ENCODE measurements around the gene VAV2.

VAV2 gene

DNA sequence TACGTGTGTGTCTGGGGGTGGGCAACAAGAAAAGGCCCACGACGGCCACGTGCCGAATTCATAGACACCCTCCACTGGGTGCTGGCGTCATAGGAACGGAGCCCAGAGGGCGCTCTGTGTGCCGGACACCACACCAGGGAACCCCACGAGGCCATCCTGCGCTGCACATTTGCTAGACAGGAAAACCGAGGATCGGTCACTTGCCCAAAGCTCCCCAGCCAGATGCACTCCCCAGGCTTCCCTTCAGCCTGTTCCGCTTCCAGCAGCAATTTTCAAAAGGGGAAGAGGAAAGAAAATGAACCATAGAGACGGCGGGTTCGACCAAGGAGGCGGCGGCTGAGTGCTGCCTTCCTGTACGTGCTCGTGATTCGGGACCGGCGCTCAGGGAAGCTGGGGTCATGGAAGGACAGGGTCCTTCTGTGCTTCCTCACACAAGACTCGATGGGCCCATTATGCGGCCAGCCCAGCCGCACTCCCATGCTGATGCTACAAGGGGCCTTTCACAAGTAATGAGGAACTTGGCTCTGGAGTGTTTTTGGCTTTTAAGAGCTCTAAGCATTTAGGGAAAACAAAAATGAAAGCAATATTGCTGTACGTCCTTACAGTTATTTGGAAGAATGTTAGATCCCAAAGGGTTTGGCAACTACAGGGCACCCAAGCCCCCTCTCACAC, 129.4 kb downstream of the VAV2 start:
- H3K4me3 ChIP-seq (ENCODE audit: low read depth, low read length), result no peak overlapping the region

DNA sequence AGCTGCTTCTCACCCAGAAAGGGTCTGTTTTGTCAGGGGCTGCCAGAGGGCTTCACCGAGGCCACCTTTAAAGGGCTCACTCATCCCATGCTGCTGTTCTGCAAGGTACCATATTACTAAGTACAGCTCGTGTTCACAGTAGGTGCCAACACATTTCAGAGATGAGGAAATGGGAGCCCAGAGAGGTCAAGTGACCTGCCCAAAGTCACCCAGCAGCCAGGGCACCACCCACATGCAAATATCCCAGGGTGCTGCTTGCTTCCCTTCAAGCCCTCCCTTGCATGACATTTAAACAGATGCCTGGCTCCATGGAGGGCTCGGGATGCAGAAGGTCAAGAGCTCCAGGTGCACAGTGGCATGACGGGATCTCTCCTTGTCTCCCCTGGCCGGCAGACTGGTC, 130.4 kb downstream of the VAV2 start:
- no peak overlapping the region for H3K4me3 ChIP-seq (ENCODE audit: low read depth, low read length)

DNA sequence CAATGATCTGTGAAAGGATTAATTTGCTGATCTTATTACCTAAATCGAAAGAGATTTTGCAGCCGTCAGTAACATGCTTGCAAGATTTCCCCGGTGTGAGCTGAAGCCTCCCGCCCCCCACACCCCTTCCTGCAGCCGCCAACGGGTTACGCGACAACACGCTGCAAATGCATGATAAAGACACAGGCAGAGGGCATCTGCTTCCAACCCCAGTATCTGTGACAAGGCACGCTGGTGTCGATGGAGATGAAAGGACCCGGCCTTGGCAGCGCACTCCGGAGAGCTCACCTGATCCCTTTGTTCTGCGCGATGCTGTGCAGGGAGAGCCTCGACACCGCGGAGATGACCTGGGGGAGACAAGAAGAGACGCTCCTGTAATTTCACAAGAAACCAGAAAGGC, 131.0 kb downstream of the VAV2 start:
- no peak overlapping the region for H3K4me3 ChIP-seq (ENCODE audit: low read depth, low read length)

DNA sequence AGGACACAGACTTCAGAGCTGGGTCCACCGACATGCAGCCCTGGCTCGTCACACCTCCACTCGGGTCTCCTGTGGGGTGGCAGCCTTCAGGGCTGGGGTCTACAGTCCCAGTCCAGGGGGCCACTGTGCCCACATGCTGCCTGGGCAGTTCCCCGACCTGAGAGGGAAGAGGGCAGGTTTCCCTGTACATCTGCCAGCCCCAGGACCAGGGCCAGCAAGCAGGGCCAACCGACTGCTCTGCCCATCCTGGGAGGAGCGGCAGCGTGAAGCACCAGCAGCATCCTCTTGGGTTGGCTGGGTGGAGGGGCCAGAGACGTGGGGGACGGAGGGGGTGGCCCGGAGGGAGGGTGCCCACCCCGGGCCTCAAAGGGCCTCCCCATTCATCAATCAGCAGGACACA, 133.4 kb downstream of the VAV2 start:
- no peak overlapping the region for H3K4me3 ChIP-seq (ENCODE audit: low read depth, low read length)

DNA sequence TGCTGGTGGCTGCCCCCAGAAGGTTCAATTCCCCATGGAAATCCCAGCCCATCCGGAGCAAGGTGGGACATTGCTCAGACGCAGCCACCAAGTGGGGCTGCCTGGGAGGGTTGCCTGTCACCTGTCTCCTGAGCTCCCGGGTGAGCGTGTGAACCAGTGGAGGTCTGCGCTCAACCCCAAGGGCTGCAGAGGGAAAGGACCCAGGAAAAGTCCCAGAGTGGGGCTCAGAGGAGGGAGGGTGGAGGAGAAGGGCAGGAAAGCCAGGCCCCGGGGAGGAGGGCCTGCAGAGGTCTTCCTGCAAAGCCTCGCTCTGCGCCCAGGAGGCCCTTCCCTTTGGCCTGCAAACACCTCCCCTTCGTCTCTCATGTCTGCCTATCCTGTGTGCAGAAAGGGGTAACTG, 134.5 kb downstream of the VAV2 start:
- no peak overlapping the region for H3K4me3 ChIP-seq (ENCODE audit: low read depth, low read length)

DNA sequence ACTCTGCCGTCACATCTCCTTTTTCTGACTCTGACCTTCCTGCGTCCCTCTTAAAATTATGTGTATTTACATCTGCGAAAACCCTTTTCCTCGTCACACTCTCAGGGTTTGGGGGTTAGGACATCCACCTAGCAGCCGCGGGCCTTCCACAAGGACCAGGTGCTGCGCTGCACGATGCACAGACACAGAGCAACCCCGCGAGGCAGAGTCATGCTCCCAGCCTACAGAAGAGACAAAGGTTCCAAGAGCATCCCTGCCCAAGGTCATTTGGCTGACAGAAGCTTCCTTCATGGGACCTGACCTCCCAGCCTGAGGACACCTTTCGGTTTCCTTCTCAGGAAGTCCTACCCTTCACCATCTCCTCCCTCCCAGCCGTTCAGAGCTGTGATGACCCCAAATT, 135.3 kb downstream of the VAV2 start:
- H3K4me3 ChIP-seq (ENCODE audit: low read depth, low read length), result no peak overlapping the region

DNA sequence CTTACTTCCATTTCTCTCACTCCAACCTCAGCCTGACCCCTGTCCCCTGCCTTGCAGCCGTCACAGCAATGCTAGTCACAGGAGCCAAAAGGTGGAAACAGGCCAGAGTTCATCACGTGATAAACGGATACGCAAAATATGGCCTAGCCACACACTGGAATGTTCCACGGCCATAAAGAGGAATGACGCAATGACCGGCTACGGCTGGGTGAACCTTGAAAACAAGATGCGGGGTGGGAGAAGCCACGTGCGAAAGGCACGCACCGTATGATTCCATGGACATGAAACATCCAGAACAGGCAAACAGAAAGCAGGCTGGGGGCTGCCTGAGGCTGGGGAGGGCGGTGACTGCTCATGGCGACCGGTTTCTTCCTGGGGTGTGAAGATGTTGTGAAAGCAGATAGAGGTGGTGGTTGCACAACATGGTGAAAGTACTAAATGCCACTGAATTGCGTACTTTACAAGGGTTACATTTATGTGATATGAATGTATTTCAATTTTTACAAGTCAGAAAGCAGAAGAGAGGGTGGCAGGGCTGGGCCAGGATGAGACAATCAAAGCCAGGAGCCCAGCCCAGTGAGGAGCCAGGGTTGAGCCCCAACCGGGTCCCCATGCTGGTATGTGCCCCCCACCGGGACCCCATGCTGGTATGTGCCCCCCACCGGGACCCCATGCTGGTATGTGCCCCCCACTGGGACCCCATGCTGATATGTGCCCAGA, 136.2 kb downstream of the VAV2 start:
- no peak overlapping the region for H3K4me3 ChIP-seq (ENCODE audit: low read depth, low read length)

DNA sequence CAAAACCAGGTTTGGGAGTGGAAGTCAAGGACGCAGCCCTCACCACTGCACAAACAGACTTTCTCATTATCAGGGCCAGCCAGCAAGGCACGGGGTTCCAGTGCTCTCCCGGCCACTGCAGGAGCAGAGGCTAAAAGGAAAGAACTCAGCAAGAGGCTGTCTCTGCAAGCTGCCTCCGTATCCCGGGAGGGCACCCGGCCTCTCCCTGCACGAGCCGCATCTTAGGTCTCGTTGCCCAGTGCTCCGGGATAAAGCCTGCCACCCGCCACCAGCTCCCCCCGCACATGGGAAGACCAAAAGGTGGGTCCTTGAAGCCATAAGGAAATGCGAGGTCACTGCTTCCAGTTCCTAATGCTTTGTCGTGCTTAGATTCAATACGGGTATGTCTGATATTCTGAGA, 136.8 kb downstream of the VAV2 start:
- no peak overlapping the region for H3K4me3 ChIP-seq (ENCODE audit: low read depth, low read length)

DNA sequence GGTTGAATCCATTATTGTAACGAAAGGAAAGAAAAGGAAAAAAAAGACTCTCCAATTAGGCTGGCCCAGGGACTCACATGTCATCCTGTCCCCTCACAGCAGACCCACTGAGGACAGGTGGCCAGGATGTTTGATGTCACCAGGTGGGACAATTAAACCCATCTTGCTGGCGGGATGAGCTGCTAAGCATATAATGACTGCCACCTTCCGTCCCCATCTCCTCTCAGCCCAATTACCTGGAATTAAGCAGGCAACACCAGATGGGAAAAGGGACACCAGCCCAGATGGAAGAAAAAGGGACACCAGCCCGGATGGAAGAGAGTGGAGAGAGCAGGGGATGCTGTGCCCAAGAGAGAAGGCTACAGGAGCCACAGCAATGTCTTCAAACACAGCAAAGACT, 137.4 kb downstream of the VAV2 start:
- no peak overlapping the region for H3K4me3 ChIP-seq (ENCODE audit: low read depth, low read length)

DNA sequence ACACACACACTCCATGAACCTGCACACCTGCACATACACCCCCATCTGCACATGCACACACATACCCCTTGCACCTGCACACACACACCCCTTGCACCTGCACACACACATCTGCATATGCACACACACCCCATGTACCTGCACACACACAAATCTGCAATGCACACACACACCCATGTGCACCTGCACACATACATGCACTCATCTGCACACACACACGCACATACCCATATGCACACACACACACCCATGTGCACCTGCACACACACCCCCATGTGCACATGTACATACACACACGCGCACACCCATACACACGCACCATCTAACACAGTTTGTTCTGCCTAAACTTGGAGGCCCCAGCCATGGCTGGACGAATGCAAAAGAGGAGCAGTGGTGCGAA, 138.1 kb downstream of the VAV2 start:
- no peak overlapping the region for H3K4me3 ChIP-seq (ENCODE audit: low read depth, low read length)

DNA sequence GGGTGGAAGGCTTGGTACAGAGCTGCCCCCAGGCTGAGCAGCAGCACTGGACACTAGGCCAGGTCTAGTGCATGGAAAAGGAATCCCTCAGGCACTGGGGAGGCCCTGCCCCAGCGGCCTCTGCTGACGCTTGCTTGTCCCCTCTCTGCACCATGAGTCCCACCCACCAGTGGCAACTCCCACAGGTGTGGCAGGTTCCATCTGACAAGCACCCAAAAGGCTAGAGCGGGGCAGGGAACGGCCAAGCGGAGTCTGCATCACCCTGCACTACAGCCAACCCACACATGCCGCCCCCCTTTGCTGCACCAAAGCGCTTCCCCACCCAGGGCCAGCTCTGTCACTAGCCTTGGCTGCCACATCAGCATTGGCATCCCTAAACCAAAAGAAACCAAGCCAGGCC, 138.8 kb downstream of the VAV2 start:
- H3K4me3 ChIP-seq (ENCODE audit: low read depth, low read length), result no peak overlapping the region

DNA sequence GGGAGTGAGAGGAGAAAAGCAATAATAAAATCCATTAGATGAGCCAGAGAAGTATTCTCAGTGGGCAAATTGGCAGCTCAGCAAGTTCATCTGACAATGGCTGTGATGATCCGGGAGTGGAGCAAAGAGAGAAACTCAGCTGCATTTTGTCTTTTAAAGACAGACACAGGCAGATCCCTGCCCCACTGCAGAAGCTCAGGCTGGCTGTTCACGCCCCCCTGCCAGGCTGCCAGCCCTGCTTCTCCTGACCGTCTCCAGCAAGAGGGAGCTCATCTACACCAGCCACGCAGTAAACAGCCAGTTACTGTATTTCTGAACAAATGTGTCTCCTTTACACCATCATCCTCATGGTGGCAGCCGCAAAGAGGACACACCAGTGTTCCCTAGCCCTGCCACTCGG, 139.7 kb downstream of the VAV2 start:
- H3K4me3 ChIP-seq (ENCODE audit: low read depth, low read length), result no peak overlapping the region

DNA sequence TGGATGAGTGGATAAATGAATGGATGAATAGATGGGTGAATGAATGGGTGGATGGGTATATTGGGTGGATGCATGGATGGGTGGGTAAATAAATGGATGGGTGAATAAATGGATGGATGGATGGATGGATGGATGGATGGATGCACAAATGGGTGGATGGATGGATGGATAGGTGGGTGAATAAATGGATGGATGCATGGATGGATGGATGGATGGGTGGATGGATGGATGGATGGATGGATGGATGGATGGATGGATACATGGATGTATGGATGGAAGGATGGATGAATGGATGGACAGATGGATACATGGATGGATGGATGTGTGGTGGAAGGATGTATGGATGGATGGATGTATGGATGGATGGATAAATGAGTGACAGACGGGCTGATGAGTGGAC, 140.4 kb downstream of the VAV2 start:
- H3K4me3 ChIP-seq (ENCODE audit: low read depth, low read length), result no peak overlapping the region

DNA sequence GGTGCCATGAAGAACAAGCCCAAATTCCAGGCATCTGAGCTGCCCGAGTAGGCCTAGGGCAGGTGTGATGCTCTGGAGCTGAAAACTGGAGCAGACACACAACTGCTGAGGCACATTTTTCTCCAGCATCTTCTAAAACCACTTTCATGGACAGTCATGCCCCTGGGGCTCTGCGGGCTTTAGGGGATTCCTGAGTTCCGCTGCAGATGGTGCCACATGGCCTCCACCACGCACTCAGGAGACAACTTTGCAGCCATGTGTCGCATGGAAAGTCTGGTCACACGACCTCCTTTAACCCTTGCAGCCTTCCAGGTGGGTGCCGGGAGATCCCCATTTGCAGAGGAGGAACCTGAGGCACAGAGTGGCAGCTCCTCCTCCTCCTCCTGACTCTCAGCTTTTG, 141.2 kb downstream of the VAV2 start:
- no peak overlapping the region for H3K4me3 ChIP-seq (ENCODE audit: low read depth, low read length)

DNA sequence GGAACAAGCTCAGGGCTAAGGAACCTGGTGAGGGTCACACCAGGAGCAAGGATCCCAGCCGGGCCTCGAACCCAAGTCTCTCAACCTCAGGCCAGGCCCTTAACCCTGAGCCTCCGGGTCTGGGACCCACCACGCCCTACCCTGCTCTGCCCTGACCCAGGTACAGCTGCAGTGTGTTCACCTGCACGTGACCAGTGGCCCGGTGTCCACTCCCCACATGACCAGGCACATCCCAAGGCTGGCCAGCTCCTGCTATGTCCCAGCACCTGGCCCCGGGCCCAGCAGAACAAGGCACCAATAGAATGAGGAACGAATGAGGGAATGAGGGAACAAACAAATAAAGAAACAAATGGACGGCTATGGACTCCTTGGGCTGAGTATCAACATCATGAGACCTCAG, 142.0 kb downstream of the VAV2 start:
- H3K4me3 ChIP-seq (ENCODE audit: low read depth, low read length), result no peak overlapping the region

DNA sequence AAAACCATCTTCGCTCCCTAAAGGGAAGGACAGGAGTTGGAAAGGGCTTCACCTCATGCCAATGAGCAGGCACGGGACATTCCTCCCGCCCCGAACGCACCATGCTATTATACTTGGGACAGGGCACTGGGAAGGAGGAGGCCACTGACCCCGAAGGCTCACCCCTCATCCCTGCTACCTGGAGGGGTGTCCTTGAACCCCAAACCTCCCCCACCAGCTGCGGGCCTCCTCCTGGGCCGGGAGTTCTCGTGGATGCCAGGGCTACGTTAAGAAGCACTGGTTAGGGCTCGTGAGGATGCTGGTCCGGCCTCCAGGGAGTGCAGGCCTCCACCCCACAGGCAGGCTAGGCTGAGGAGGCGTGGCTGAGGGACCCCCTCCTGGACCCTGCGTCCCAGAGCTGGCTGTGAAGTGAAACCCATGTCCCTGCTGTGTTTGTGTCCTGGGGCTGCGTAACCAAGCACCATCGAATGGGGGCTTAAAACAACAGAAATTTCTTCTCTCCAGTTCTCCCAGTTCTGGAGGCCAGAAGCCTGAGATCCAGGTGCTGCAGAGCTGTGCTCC, 142.9 kb downstream of the VAV2 start:
- no peak overlapping the region for H3K4me3 ChIP-seq (ENCODE audit: low read depth, low read length)

DNA sequence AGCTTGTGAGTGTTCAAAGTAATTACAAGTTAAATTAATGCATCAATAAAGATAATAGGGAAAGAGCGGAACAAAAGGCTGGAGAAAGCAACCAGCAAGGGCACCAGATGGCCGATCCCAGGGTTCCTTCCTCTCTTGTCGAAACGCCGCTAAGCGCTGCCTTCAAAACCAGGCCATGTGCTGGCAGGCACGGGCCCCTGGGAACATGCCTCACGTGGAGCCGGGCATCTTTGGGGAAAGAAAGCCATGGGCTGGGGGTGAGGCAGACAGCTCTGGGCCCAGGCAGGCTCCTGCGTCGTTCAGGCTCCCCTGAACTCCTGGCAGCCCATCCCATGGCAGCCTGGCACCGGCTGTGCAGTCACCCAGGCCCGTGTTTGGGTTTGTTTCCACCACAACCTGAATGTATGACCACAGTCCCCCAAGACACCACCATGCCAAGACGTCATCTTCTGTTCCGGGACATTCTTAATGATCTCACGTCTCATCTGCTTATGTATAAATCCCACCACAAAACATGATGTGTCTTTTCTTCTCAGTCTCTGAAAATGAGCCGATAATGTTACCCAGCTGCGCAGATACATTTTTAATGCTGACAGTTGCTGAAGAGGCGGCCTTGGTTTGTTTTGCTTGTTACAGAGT, 143.5 kb downstream of the VAV2 start:
- H3K4me3 ChIP-seq (ENCODE audit: low read depth, low read length), result no peak overlapping the region

DNA sequence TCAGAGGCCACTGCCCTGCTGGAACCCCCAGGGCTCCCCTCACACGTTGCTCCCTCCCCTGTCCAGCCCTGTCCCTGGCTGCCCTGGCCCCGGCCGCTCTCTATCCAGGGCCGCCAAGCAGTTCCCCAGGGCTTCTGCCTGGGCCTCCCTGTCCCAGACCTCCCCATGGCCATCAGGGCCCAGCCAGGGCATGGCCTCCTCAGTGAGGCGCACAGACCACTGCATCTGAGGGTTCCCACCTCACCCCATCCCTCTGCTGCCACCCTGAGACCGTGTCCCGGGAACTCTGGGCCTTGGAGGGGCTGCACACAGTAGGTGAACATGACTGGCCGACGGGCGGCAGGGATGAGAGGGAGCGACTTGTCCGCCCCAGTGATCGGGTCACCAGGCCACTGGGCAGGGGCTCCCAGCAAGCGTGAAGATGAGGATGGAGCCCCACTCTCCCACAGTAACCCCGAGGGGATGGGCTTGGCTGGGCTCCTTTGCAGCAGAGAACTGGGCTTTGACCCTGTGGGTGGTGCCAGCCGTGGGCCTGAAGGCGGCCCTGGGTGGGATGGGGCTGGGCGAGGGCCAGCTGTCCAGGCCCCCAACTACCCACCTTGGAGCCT, 145.5 kb downstream of the VAV2 start:
- no peak overlapping the region for H3K4me3 ChIP-seq (ENCODE audit: low read depth, low read length)

DNA sequence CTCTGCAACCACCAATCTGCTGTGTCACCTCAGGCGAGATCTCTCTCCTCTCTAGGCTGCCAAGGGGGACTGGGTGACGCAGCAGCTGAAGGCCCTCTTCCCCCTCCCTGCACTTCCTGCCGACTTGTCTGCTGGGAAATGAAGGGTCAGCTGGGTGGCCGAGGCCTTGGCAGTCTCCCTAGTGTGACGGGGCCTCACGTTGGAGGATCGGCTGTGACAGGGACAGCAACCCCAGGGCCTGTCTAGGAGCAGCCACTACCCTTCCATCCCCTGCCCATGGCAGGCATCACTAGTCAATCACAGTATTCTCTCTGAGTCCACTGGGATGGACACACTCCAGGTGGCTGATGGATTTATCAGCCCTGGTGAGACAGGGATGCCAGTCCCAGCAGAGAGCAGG, 146.7 kb downstream of the VAV2 start:
- H3K4me3 ChIP-seq (ENCODE audit: low read depth, low read length), result no peak overlapping the region

DNA sequence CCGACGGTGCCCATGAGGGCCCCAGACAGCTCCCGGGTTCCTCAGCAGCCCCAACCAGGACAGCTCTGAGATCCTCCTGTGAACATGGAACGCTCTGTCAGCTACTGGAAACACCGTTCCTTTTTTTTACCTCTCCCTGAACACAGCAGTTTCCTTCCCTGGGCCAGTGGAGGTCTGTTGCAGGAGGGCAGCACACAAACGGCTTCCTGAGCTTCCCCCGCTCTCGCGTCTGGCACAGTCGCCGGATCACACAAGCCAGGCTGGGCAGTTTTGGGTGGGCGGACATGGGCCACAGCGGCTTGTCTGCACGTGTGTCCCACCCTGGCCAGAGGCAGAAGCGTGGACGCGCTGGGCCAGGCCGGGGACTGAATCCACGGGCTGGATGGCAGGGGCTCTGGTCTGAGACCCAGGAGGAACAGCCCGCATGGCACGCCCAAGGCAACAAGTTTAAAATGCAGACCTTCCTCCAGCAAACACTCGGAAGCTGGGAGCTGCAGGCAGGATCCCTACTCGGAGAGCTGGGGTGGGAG, 147.2 kb downstream of the VAV2 start:
- H3K4me3 ChIP-seq (ENCODE audit: low read depth, low read length), result no peak overlapping the region

DNA sequence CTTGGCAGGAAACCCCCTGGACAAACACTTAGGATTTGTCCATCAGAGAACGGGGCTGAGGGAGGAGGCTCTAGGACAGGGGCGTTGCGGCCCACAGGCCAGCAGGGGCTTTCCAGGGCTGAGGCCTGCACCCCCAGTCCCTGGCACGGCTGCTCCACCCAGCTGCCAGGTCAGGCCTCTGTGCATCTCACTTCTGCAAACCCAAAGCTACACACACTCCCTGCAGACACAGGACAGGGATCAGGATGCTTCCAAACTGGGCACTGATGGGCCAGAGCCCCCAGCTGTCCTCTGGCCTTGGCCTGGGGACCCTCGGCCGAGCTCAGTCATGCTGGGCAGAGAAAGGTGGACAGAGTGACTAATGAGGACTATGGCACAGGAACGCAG, 147.7 kb downstream of the VAV2 start:
- H3K4me3 ChIP-seq (ENCODE audit: low read depth, low read length), result no peak overlapping the region
